H1 (cell line): Measurements from ENCODE around the gene FAM81A. TPM values are rescaled to one million over a fixed set of nuclear protein-coding genes. Genes with fewer than 3 reads are reported as not detected.

Experiments
- CTCF ChIA-PET: fragments of 300-600 bp; sonication (Branson Sonifier 250); formaldehyde crosslinking; loops from one replicate; lab custom pipeline; 2021; ENCODE audit not compliant: partially characterized antibody; lab: Charles Lee
- POLR2A ChIA-PET: fragments of 300-600 bp; sonication (Branson Sonifier 250); formaldehyde crosslinking; loops from one replicate; lab custom pipeline; 2021; ENCODE audit warnings: inconsistent platforms; ENCODE audit not compliant: partially characterized antibody; lab: Charles Lee
- DNase-seq, 2 experiments: peaks; one replicate each; pipeline versions ENCODE4 v3.0.0 to v3.0.0-alpha.2; 2010 to 2022; ENCODE audit warnings: low spot score in 2 of 2, low read depth in 1 of 2, mixed read lengths in 1 of 2
- FAIRE-seq: peaks from 2 replicates; lab custom pipeline; 2011; peaks lifted over from hg19 to GRCh38; lab: Jason Lieb, UNC
- H2AFZ ChIP-seq: 2 replicates; pipeline ENCODE4 v1.8.1; 2012; ENCODE audit warnings: low read length, inconsistent platforms
- H2AK5ac ChIP-seq: 2 replicates; pipeline ENCODE4 v1.6.1; 2013; ENCODE audit warnings: low read depth, low read length
- H2BK120ac ChIP-seq: replicated peaks from 2 replicates; pipeline ENCODE3; 2013; ENCODE audit warnings: low read depth, low read length, inconsistent platforms
- H2BK12ac ChIP-seq: 2 replicates; pipeline ENCODE4 v1.6.1; 2013; ENCODE audit warnings: low read depth, low read length
- H2BK15ac ChIP-seq: 2 replicates; pipeline ENCODE4 v1.6.1; 2013; ENCODE audit warnings: low read length
- H2BK20ac ChIP-seq: 2 replicates; pipeline ENCODE4 v1.6.1; 2013; ENCODE audit warnings: low read length
- H2BK5ac ChIP-seq: 2 replicates; pipeline ENCODE4 v1.6.1; 2013; ENCODE audit warnings: low read depth, low read length
- H3K14ac ChIP-seq: 2 replicates; pipeline ENCODE4 v1.6.1; 2013; ENCODE audit warnings: inconsistent platforms; ENCODE audit not compliant: insufficient read length
- H3K18ac ChIP-seq: 2 replicates; pipeline ENCODE4 v1.6.1; 2013; ENCODE audit warnings: low read length; ENCODE audit errors: extremely low read depth
- H3K23ac ChIP-seq: 2 replicates; pipeline ENCODE4 v1.6.1; 2013; ENCODE audit warnings: inconsistent platforms; ENCODE audit not compliant: insufficient read length
- H3K23me2 ChIP-seq: 2 replicates; pipeline ENCODE4 v1.6.1; 2013; ENCODE audit warnings: low read depth, low read length
- H3K27ac ChIP-seq: 2 replicates; pipeline ENCODE4 v1.6.1; 2011; ENCODE audit warnings: low read depth, low read length, inconsistent platforms
- H3K27me3 ChIP-seq, 4 experiments: replicated peaks in 1 of 4; 1 replicate in 1 of 4; 2 replicates in 3 of 4; pipeline versions ENCODE4 v1.6.1 to v1.8.1; 2011 to 2013; ENCODE audit warnings: low read length in 3 of 4, mild to moderate bottlenecking in 3 of 4, inconsistent platforms in 2 of 4, mixed read lengths in 2 of 4, moderate library complexity in 1 of 4; ENCODE audit not compliant: control insufficient read depth in 3 of 4, insufficient read depth in 3 of 4; ENCODE audit errors: extremely low read depth in 1 of 4
- H3K36me3 ChIP-seq, 4 experiments: 2 replicates each; pipeline versions ENCODE4 v1.6.1 to v1.8.1; 2011 to 2013; ENCODE audit warnings: mild to moderate bottlenecking in 4 of 4, low read length in 3 of 4, moderate library complexity in 2 of 4, control low read depth in 1 of 4, inconsistent platforms in 1 of 4; ENCODE audit not compliant: insufficient read depth in 4 of 4, control insufficient read depth in 2 of 4
- H3K4ac ChIP-seq: replicated peaks from 2 replicates; pipeline ENCODE3; 2013; ENCODE audit warnings: low read length, low read depth, mixed read lengths, inconsistent platforms; ENCODE audit not compliant: insufficient read length
- H3K4me1 ChIP-seq, 4 experiments: replicated peaks in 1 of 4; 1 replicate in 1 of 4; 2 replicates in 3 of 4; pipeline versions ENCODE4 v1.6.1 to v1.8.1; 2011 to 2013; ENCODE audit warnings: low read length in 3 of 4, inconsistent platforms in 2 of 4, mixed read lengths in 1 of 4; ENCODE audit not compliant: insufficient read depth in 4 of 4, control insufficient read depth in 3 of 4
- H3K4me2 ChIP-seq, 2 experiments: 2 replicates each; pipeline versions ENCODE4 v1.6.1 to v1.8.1; 2011 to 2013; ENCODE audit warnings: low read depth in 2 of 2, low read length in 2 of 2, control low read depth in 1 of 2, inconsistent platforms in 1 of 2, mild to moderate bottlenecking in 1 of 2; ENCODE audit not compliant: insufficient read depth in 1 of 2
- H3K4me3 ChIP-seq, 4 experiments: fragments of 200-600, 300-600 bp in 1 of 4; sonication (generic), shearing (Covaris generic), sonication (Bioruptor Twin) in 1 of 4; 2 replicates each; pipeline versions ENCODE4 v1.5.1 to v1.8.1; 2011 to 2016; ENCODE audit warnings: low read length in 4 of 4, low read depth in 3 of 4, control low read depth in 2 of 4, inconsistent platforms in 2 of 4, mild to moderate bottlenecking in 2 of 4, mixed read lengths in 1 of 4, moderate library complexity in 1 of 4; ENCODE audit not compliant: insufficient read depth in 2 of 4; ENCODE audit errors: extremely low read depth in 1 of 4
- H3K56ac ChIP-seq: replicated peaks from 2 replicates; pipeline ENCODE3; 2013; ENCODE audit warnings: low read depth, mild to moderate bottlenecking, mixed read lengths, low read length, inconsistent platforms; ENCODE audit not compliant: insufficient read length
- H3K79me1 ChIP-seq: 2 replicates; pipeline ENCODE4 v1.6.1; 2013; ENCODE audit warnings: low read depth, low read length, control low read depth
- H3K79me2 ChIP-seq, 2 experiments: 2 replicates each; pipeline versions ENCODE4 v1.6.1 to v1.8.1; 2012 to 2013; ENCODE audit warnings: low read length in 2 of 2, mild to moderate bottlenecking in 2 of 2, inconsistent platforms in 1 of 2; ENCODE audit not compliant: insufficient read depth in 2 of 2, control insufficient read depth in 1 of 2
- H3K9ac ChIP-seq, 4 experiments: replicated peaks in 1 of 4; 1 replicate in 1 of 4; 2 replicates in 3 of 4; pipeline versions ENCODE4 v1.6.1 to v1.8.1; 2011 to 2013; ENCODE audit warnings: low read depth in 3 of 4, low read length in 3 of 4, control low read depth in 2 of 4, mild to moderate bottlenecking in 2 of 4, moderate library complexity in 2 of 4, inconsistent platforms in 1 of 4; ENCODE audit errors: extremely low read depth in 1 of 4
- H3K9me3 ChIP-seq, 2 experiments: 2 replicates each; pipeline versions ENCODE4 v1.6.1 to v1.8.1; 2012 to 2013; ENCODE audit warnings: mild to moderate bottlenecking in 2 of 2, moderate library complexity in 2 of 2, control low read depth in 1 of 2, inconsistent platforms in 1 of 2, low read depth in 1 of 2, low read length in 1 of 2, mixed read lengths in 1 of 2; ENCODE audit not compliant: insufficient read depth in 2 of 2
- H4K20me1 ChIP-seq, 2 experiments: replicated peaks in 1 of 2; 2 replicates each; pipeline versions ENCODE3 to v1.8.1; 2011 to 2013; ENCODE audit warnings: inconsistent platforms in 2 of 2, low read length in 2 of 2, mild to moderate bottlenecking in 1 of 2; ENCODE audit not compliant: insufficient read depth in 2 of 2, control insufficient read depth in 1 of 2
- H4K5ac ChIP-seq: 2 replicates; pipeline ENCODE4 v1.6.1; 2013; ENCODE audit warnings: low read length, low read depth, mixed read lengths, inconsistent platforms; ENCODE audit not compliant: insufficient read length
- H4K8ac ChIP-seq: 2 replicates; pipeline ENCODE4 v1.8.0; 2013; ENCODE audit warnings: mild to moderate bottlenecking, moderate library complexity, low read length, inconsistent platforms; ENCODE audit not compliant: insufficient read depth; ENCODE audit errors: extremely low read depth
- H4K91ac ChIP-seq: replicated peaks from 2 replicates; pipeline ENCODE3; 2013; ENCODE audit warnings: low read length, mixed read lengths, inconsistent platforms; ENCODE audit not compliant: insufficient read length
- CREB1 ChIP-seq: IDR thresholded peaks from 2 replicates; pipeline ENCODE4 v1.6.1; 2012; ENCODE audit warnings: inconsistent platforms
- CTBP2 ChIP-seq: IDR thresholded peaks from 2 replicates; pipeline ENCODE4 v1.7.0; 2011; ENCODE audit warnings: borderline replicate concordance, mild to moderate bottlenecking, moderate library complexity, mixed read lengths, low read length; ENCODE audit not compliant: insufficient read depth, insufficient read length
- HDAC2 ChIP-seq, 2 experiments: fragments of 300-600 bp in 1 of 2; sonication (generic) in 1 of 2; IDR thresholded peaks; 2 replicates each; pipeline ENCODE4 v1.6.1; 2011 to 2012; ENCODE audit warnings: low read depth in 2 of 2, low read length in 2 of 2, mild to moderate bottlenecking in 2 of 2, moderate library complexity in 2 of 2, borderline replicate concordance in 1 of 2, inconsistent platforms in 1 of 2
- SUZ12 ChIP-seq: fragments of 200-600 bp; sonication (generic); IDR thresholded peaks from 2 replicates; pipeline ENCODE4 v1.6.1; 2012; ENCODE audit warnings: mild to moderate bottlenecking, inconsistent platforms, low read length, moderate library complexity, mixed read lengths
- whole genome bisulfite sequencing, 2 experiments: shearing (Covaris generic) in 1 of 2; methylation state at CpG; one replicate each; pipeline versions ENCODE4 v1.1.6 to v1.1.7; 2013 to 2015; ENCODE audit warnings: low lambda C conversion rate in 2 of 2, mixed read lengths in 2 of 2, inconsistent platforms in 1 of 2, low coverage in 1 of 2, missing lambda C conversion rate in 1 of 2; ENCODE audit not compliant: insufficient replicate concordance in 2 of 2, insufficient coverage in 1 of 2, insufficient read length in 1 of 2; ENCODE audit errors: extremely low coverage in 1 of 2, missing lambda C conversion rate in 1 of 2; 5-methylcytosine and 5-hydroxymethylcytosine counted together
- polyA plus RNA-seq, 7 experiments: library from polyadenylated mRNA; depleted of rRNA in 3 of 7; stranded (reverse) in 5 of 7; unstranded in 2 of 7; fragments of >200 nt in 5 of 7; fragments of 200-250 nt in 2 of 7; gene quantifications; 1 replicate in 5 of 7; 2 replicates in 1 of 7; 4 replicates in 1 of 7; pipeline versions ENCODE4 v1.2.1 to v1.2.3, GENCODE V29; 2011 to 2013; ENCODE audit warnings: missing spikeins in 2 of 7, mixed read lengths in 2 of 7
- total RNA-seq: library from RNA; stranded (reverse); fragmentation: NEBNext Ultra II Directional; extraction: Animal tissue kit (Norgen Biotek cat#: 25700); gene quantifications from 2 replicates; pipeline ENCODE4 v1.2.1, GENCODE V29; 2021
- TF ChIP-seq, protein P1 (sequence below): IDR thresholded peaks from 2 replicates; pipeline ENCODE4 v1.6.1; 2012; ENCODE audit warnings: inconsistent platforms

The FAM81A gene
- total and polyA plus RNA-seq, 2 of the 8 experiments (the other 6 are each of a cell fraction or from before 2014, with no cell fraction given), result 0.56 to 3.0 TPM

DNA sequence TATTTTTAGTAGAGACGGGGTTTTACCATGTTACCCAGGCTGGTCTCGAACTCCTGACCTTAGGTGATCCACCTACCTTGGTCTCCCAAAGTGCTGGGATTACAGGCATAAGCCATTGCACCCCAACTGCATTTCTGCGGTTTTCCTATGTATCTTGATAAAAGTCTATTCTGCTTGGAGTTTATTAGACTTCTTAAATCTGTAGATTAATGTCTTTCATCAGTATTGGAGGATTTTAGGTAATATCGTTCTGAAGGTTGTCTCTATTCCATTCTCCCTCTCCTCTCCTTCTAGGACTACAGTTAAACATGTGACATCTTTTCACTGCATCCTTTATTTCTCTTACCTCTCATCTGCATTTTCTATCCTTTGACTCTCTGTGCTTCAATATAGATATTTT, 127.3 kb downstream of the FAM81A start:
- Histone ChIP-seq H3K14ac (no peak overlapping the region), H2BK12ac (no peak overlapping the region), H2AFZ (no peak overlapping the region), H3K4ac (no peak overlapping the region), H3K23ac (no peak overlapping the region), H2BK15ac (no peak overlapping the region), H3K79me1 (no peaks in the 10 kb centered on the region), H2BK20ac (no peak overlapping the region), H3K27ac (no peak overlapping the region), H3K9ac (no peak overlapping the region), H3K4me2 (no peak overlapping the region), H2BK120ac (no peak overlapping the region), H3K36me3 (no peaks in the 10 kb centered on the region), H3K18ac (no peak overlapping the region), H3K4me3 (no peak overlapping the region), H4K91ac (no peak overlapping the region), H3K23me2 (no peaks in the 10 kb centered on the region), H4K20me1 (no peaks in the 10 kb centered on the region), H3K56ac (no peak overlapping the region), H2BK5ac (no peak overlapping the region), H3K4me1 (no peaks in the 10 kb centered on the region), H3K27me3 (no peaks in the 10 kb centered on the region), H4K5ac (no peak overlapping the region), H4K8ac (no peak overlapping the region), H3K79me2 (no peaks in the 10 kb centered on the region), H3K9me3 (peaks cover 3 to 11% of the 10 kb centered on the region in 2 experiments; a peak in 3 of 4 replicates), H2AK5ac (no peak overlapping the region)
- no peak for TF ChIP-seq CTBP2
- TF ChIP-seq SUZ12, result no peak
- TF ChIP-seq CREB1, result no peak
- TF ChIP-seq, protein P1, sequence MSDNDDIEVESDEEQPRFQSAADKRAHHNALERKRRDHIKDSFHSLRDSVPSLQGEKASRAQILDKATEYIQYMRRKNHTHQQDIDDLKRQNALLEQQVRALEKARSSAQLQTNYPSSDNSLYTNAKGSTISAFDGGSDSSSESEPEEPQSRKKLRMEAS, result no peak
- no peak for TF ChIP-seq HDAC2 (IDR thresholded peaks at IDR 0.05; ENCODE audit: borderline replicate concordance in 1 of 2, low read depth in 2 of 2, low read length in 2 of 2)
- no peak for DNase-seq
- CTCF ChIA-PET, result interaction anchor here (0.8 kb wide), 1 partner anchor 72 kb away, joined by 3 read pairs; no protein-coding TSS in a partner anchor
- 70% methylated on average over 4 of the region's 4 CpGs; no CpG with 5 or more reads in 1 of the 2 experiments for WGBS, 2 experiments
- FAIRE-seq, result no peak
- POLR2A ChIA-PET, result no interaction called here
